Left forelimb (tissue), 1 donor: ENCODE measurements around the gene FAM228A.

Source experiments
- DNase-seq: peaks from one replicate; pipeline ENCODE4 v3.0.0-alpha.2; 2018; ENCODE audit warnings: low spot score

The FAM228A gene

DNA sequence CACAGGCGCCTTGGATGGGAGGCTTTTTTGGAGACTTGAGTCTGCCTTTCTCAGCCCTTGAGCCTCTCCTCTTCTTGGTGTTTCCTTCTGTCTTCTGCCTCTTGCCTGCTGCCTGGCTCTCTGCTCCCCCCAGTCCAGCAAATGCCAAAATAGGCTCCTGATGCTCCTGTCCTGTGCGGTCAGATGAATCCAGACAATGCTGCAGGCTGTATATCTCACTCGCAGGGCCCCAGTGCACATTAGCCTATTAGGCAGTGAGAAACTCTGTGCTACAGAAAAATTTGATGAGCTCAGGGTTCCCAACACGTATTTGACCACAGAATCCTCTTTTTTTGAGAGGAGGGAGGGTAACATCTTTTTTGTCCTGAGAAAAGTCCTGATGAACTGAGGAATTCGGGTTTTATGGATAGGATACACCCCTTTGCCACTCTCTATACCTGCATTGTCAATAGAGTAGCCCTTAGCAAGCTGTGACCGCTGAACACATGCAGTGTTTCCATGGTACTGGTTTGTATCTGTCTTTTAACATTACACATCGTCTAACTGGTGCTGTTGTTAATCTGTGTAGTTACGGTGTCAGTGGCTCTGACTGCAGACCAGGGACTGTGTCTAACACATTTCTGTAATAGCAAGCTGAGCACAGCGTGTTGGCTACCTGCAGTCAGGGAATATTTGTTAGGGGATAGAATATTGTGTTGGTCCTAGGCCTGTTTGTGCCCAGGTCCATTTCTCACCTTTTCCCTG lies 50.8 kb downstream of the FAM228A start:
- DNase-seq = no peak

DNA sequence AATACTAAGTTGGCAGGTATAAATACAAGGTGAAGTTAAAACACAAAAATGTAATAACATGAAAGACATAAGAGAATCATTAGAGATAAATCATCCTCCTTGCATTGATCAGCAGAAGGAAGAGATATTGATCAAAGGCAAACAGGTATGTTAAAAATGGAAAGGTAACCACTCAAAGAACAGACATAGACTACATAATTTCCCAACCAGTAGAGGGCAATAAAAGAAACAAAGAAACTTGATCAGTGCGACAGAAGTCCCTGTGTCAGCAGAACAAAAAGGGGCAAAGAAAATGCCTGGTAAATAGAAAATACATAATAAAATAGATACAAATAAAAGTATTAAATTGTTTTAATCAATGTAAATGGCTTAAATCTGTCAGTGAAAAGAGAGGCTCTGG lies 53.6 kb downstream of the FAM228A start:
- DNase-seq = no peak

DNA sequence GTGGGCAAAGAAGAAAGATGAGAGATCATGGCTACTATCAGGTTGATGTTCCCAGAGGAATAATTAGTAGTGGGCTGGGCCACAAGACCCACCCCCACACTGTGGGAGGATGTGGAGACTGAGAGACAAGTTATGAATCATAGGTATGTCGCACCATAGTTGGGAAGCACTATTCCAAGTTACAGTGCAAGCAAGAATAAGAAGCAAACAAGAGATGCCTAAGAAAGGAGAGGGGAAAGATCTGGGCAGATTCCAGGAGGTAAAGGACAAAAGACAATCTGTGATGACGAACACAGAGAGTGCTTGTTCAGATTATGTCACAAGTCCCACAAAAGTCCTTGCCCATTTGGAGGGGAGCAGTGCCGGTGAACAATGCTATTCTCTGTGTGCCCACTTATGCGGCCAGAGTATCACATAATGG lies 56.6 kb downstream of the FAM228A start:
- no peak for DNase-seq

DNA sequence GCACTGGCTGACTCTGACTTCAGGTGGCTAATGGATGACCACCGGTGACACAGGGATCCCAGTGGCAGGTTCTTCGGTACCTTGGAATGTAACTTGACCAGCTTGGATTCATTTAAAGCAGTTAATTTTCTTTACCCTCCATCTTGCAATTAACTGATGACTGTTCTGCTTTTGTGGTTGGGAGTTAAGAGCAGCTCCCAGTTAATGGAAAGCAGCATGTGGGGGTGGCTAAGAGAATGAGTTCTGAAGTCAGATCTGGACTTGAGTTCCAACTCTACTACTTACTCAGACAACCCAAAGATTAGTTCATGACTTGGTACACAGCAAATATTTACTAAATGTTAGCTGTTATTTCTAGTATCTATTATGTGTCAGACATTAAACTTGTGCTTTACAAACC lies 58.5 kb downstream of the FAM228A start:
- DNase-seq = no peak

DNA sequence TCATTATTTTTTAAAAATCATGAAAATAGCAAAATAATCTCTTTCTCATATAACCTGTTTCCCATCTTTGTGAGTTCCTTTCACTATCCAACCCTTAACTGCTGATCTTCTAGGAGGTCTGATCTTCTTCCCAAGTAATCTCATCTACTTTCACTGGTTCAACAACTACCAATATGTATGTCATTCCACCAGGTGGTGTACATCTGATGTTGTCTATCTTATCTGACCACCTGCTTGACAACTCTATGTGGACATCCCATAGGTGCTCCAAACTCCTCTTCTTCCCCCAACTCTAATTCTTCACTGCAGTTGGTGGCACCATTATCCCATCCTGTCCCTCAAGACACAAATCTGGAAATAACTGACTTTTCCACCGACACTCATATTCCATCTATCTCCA lies 62.5 kb downstream of the FAM228A start:
- no peak for DNase-seq

DNA sequence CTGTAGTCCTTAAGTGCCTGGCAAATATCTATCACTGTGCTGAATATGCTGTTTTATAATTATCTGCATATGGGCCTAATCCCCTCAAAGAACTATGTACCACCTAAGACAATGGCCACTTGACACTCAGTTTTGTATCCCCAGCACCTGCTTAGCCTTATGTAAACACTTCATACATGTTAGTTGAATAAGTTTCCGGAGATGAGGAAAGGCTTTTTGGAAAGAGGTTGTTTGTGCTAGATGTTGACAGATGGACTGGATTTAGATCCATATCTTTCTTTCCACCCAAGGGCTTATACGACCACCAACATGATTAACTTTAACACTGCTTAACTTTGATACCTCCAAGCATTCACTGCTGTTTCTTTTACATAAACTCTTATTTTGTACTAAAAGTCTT lies 63.3 kb downstream of the FAM228A start:
- no peak for DNase-seq

DNA sequence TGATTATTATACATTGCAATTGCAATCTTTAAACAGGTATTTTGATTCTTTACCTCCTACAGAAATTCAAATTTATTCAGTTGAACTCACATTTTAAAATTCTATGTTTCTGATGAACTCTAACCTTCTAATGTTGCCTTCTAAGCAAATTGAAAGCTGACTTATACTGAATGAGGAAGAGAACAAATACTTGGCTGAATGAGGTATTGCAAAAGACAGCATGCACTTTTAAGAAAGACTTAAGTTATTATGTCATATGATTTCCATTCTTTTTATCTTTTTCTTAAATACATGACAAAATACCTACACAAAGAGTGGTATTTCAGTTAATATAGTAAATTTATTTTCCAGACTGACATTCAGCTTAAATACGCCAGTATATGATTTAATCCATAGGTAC lies 64.7 kb downstream of the FAM228A start:
- DNase-seq = no peak
